ENCODE results near the gene ZNF774.

- TF ChIP-seq CTCF (IDR thresholded peaks at IDR 0.05; ENCODE audit: borderline replicate concordance, extremely low read depth, low read length, poor library complexity, severe bottlenecking) (no peak), EZH2 (IDR thresholded peaks at IDR 0.05; ENCODE audit: borderline replicate concordance, low read depth, low read length, severe bottlenecking) (no peak)
These were observed 7.4 kb upstream of the ZNF774 start for GRCh38 chr15:90344662-90345061.

Measured in DND-41 (cell line).